DMS79 (cell line): ENCODE results near the gene ATXN7.

Source experiments
- DNase-seq: peaks from one replicate; lab custom pipeline; 2025; lab: John Stamatoyannopoulos, UW

Gene ATXN7

DNA sequence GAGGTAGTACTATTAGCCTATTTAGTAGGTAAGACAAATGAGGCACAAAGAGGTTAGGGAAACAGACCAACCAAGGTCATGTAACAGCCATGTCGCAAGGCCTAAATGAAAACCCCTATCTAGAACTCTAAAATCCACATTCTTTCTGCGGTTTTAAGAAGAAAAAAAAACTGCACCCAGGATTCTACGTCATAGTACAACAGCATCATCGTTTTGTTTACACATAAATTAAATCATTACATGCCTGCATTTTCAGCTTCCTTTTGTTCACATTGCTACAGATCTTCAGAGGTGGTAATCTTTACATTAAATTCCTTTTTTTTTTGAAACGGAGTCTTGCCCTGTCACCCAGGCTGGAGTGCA is 160.2 kb downstream of the ATXN7 start:
- DNase-seq, result no peak

DNA sequence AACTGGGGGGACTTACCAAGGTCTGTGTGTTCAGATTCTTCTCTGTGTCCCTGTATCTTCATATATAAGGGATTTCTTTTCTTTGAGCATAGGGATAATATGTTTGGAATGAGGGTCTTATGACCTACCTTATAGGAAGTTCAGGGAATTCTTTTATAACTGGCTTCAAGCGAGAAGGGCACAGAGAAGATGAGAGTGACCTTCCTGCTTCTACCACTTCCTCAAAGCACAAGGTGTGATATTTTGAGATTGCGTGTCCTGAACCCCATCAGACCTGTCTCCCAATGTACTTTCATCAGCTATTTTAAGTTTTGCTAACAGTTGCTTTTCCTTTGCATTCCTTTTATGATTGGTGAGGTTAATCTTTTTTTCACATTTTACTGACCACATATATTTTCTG is 162.7 kb downstream of the ATXN7 start:
- DNase-seq, result no peak

DNA sequence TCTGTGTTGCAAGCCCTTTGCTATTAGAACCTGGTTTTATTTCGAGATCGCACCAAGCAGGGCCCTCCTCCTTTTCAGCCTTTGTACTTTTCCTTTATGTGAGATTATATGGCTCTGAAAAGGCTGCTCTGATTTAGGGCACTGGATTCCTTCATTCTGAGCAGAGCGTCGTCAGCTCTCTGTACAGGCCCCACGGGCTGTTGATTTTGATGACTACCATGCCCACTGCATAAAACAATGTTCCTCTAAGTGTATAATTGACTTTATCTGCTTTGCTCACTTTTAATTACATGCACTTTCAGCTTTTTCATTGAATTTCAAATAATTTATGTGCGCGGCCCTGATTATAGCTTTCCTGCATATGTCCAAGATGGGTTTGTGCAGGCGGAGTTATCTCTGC is 164.0 kb downstream of the ATXN7 start:
- DNase-seq, result no peak

DNA sequence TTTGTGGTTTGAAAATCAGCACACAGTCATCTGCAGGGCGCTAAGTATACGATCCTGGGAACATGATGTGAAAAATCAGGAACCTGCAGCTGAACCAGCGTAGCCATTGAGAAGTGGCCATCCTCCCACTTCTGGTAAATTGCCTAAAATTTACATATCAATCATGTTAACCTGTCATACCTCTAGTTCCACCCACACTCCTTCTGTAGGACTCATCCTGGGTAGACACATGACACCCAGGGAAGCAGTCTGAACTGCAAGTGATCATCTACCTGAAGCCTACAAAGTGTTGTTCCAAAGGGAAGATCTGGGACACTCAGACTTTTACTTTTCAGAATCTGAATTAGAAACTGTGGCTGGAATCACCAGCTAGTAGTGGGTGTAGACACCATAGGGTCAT is 165.1 kb downstream of the ATXN7 start:
- no peak for DNase-seq

DNA sequence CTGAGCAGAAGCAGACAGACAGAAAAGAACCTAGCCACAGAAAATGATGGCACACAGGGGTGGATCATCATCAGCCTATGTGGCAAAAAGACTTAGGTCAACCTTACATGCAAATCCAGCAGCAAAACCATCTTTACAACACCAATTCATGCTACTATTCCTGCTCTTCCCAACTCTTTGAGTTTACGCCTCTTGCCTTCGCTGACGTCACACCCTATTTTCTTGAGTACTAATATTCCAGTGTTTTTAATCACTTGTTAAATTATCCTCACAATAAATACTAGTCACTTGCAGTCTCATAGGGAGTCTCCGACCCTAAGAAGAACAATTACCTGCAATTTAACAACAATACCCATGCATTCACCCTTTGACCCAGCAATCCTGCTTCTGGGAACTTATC is 165.6 kb downstream of the ATXN7 start:
- DNase-seq, result no peak

DNA sequence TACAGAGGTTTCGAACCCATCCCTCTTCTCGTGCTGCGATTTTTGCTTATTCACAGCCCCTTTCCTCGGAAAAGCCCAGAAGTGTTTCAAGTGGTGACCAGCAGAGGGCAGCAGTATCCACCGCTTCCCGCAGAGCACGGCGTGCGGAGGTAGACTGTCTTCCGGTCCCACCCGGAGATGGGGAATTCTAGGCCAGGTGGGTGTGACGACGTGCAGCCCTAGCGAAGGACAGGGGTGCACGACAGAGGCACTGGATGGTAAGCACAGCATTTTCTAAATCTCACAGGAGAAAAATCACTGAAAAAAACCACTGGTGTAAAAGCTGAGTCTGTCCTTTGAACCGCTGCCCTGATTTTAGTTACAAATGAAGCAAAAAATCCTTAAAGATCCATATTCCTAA is 167.1 kb downstream of the ATXN7 start:
- no peak for DNase-seq

DNA sequence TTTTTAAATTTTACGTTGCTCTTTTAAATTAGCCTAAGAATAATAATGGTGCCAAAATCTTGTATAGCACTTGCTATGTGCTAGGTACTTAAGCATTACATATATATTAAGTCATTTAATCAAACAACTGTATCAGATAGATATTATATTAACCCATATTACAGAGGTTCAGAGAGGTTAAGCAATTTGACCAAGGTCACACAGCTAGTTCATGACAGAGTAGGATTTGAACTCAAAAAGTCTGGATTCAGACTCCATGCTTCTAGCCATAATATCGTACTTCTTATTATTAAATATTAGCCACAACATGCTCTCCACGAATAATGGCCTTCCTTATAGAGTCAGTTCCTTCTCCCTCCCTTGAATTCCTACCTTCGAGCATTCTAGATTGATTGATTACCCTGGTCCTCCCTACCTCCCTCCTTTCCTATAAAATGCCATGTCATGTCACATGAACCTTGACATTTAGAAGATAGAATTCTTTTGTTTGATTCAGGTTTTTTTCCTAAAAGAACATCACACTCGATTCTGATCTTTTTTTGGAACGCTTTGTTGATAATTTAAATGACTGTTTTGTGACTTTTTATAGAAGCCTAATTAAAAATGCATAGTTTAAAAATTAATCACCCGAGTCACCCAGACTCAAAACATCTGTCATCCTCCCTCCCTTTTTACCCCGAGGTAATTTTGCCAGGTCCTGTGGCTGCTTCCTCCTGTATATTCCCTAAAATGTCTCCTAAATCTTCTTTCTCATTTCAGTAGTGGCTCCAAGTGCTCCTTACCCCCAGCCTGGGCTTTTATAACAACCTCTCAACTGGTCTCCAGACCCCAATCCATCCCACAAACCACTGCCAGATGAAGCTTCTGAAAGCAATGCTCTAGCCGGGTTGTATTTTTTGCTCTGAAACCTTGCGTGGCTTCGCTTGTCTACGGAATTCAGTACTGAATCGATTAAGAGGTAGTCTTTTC is 168.2 kb downstream of the ATXN7 start:
- no peak for DNase-seq

DNA sequence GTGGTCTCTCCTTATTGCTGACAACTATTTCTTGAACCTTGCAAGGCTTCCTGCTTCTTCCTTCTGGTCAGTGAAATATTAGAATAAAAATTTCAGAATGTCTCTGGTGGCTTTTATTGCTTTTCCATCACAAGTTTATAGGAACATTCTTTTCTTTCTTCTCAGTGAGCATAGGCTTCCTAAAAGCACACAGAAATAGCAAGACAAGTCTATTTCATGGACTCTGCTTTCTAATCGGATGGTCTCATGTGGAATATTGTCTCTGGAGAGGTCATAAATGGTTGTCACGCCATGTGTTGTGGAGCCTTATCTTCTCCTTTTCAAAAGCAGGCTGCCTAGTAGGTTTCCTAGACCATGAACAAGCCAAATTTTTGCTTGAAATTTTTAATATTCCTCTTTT is 169.4 kb downstream of the ATXN7 start:
- no peak for DNase-seq

DNA sequence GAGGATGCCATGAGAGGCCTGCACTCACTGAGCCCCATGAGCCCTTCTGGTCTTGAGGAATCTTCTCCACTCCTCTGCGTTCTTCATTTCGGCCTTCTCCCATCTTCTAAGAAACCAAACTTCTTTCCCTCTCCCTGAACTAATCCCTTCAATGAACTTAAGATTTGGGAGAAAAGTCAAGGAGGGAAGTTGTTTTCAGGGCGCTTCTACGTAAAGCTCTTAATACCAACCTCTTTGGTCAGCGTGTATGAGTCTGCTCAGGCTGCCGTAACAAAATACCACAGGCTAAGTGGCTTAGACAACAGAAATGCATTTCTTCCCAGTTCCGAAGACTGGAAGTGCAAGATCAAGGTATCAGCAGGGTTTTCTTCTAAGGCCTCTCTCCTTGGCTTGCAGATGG is 173.4 kb downstream of the ATXN7 start:
- DNase-seq, result no peak

DNA sequence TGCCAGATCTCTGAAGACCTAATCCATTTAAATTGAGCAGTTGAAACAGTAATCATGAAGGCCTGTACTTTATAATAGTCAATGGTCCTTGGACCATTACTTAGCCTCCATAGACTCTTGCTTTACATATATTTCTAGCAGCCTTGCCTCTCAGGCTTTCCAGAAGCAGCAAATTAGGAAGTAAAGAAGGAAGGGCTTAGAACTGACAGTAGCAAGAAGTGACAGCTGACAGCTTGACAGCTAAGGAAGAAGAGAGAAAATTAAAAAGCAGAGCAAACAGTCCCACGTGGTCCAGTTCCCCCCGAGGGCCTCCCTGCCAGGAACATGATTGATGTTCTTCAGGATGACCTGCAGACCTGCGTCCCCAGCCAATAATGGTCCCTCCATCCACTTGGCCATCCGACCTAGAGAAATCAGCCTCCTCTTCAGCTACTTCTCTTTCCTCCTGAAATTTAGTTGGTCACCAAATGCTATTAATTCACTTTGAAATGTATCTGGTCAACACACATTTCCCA is 174.6 kb downstream of the ATXN7 start:
- DNase-seq, result no peak

DNA sequence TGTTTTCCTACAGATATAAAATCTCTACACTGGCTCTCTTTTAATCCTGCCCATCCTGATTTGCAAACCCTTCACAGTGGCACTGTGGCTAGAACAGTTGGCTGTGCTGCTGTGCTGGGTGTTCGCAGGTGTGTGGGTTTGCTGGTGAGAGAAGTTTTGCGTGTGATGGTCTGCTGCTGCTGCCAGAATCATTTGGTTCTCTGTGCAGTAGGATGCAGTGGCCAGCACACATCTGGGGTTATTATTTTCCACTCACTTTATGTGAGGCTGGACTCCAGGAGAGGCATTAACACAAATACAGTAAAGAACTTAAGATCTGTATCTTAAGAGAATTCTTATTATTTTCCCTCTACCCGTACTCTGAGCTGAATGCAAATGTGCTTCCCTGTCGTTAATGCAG is 175.7 kb downstream of the ATXN7 start:
- DNase-seq, result no peak

DNA sequence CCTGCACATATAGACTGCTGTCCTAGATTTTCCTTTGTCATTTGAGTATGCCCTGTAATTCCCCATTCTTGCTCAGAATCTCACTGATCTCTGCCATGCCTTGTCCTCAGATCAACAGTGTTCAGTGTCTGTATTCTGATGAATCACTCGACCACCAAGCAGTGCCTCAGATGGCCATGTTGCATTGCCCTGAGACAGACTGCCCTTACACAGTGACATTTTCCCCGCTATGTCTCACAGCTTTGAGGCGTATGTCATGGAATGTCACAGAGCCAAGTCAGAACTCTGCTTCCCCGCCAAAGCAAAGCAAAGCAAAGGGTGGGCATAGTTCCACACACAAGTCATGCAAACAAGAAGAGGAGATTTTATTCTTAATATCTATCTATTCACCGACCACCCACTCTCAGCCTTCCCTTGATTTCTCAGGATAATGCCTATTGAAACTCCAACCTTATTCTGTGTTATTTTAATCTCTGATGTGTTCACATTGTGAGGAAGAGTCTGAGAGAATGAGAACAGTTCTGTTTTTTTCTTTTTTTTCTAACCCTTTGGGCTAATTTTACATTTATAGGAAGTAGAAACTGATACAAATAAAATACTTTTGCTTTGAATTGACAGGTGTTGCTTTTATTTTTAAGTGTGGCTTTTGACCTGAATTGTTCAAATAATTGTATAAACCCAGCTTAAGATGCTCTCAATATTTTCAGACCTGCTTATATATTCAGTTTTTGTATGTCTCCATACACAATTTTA is 176.5 kb downstream of the ATXN7 start:
- DNase-seq, result no peak

DNA sequence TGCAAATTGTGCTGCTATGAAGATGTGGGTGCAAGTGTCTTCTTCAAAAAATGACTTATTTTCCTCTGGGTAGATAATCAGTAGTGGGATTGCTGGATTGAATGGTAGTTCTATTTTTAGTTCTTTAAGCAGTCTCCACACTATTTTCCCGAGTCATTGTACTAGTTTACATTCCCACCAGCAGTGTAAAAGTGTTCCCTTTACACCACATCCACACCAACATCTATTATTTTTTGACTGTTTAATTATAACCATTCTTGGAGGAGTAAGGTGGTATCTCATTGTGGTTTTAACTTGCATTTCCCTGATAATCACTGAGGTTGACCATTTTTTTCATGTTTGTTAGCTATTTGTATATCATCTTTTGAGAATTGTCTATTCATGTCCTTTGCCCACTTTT is 179.3 kb downstream of the ATXN7 start:
- DNase-seq, result no peak

DNA sequence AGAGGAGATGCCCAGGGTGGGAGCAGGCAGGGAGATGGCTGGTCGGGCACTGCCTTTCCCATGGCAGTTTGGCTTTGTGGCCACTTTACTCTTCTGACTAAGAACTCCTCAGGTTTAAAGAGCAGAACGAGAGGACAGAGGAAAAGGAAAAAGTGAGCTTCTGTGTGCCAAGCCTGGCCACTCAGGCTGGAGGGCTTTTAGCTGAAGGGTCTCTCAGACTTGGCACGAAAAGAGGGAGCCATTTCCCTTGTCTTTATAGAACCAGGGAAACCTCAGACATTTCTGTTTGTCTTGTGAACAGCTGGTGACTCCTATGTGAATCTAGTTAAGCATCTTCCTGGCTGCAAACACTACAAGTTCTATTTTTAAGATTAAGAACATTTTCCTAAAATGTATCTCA is 182.9 kb downstream of the ATXN7 start:
- peak; percentile 91 for DNase-seq

DNA sequence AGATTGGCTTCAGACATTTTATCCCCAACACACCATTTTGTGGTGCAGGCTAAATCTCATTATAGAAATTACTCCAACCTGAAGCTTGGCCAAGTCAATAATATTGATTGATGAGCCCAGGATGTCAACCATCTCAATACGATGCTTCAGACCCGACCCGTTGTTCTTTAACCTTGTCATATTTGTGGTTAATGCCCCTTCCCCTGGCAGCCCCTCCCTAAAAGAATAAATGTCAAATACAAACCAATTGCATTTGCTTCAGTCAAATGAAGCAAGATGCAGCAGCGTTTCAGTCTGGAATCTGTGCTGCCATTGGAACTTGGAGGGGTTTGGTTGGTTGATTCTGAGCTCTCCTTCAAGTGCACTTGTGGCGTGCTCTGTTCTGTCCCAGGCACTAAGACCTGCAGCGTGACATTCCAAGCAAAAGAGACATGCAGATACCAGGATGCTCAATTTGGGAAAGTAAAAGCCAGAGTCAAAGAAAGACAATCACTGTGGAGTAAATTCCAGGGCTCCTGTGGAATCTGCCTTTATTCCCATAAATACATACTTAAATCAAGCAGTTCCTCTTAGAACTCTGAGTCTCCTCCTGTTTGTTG is 183.4 kb downstream of the ATXN7 start:
- DNase-seq, result peak; percentile 62

DNA sequence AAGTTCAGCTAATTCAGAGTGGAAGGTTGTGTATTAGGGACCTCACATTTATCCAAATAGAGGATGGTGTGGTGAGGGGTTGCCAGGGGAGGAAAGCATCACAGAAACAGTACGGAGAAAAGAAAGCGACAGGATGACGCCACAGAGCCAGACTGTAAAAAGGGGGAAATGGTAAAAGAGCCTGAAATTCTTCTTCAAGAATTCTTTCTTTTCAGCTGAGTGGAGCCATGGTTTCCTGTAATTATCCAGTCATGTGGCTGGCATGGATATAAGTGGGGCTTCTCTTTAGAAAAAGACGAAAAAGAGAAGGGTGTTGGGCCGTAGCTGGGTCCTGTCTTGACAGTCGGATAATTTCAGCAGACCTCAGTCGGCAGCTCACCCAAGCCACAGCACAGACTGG is 184.1 kb downstream of the ATXN7 start:
- no peak for DNase-seq

DNA sequence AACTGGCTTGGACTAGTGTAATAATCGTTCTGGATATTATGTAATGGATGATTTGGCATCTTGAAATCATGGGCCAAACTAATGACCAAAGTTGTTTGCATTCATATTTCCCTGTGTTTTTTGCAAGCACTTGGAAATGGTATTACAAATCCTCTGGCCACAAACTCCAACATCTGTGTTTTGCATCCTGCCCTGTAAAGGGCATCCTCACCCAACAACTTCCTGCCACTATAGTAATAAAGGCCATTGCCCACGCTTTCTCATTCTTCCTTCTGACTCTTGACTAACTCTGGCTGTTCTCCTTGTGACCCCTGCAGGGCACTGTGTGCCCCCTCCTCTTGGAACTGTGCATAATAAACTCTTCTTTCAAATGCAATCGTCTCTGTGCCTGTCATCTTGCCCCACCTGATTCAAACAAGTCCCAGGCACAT is 185.0 kb downstream of the ATXN7 start:
- no peak for DNase-seq

DNA sequence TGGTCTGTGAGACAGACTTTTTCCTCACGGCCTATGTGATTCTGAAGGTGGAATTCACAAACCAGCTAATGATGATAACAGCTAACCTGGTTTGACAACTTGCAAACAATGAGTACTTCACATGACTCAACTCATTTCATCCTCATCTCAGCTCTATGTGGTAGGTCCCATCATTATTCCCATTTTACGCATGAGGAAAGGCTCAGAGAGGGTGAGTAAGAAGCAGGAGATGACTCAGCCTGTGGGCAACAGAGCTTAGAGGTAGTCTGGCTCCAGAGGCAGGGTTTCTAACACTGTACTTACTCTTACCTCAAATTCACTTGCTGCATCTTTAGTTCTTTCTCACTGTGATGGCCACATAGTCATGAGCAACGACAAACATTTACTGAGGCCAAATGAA is 185.5 kb downstream of the ATXN7 start:
- no peak for DNase-seq

DNA sequence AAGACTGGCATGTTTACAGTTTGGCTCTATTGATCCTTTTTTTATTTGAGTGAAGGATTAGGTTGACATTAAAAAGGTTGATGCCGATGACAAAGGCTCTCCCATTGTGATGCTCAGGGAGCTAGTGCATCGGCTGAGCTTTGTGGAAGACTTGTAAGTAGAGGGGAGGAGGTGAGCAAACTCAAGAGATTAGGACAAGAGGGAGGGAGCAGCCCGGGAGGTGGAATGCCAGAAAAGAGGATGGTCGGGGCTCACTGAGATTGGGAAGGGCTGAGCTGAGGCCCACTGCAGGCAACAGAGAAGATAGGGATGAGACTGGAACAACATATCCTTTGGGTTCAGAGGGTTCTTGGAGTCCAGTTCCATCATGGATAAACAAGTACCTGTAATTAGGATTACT is 186.2 kb downstream of the ATXN7 start:
- DNase-seq, result no peak
